Panc1 (cell line): ENCODE measurements around the gene RWDD2A. TPM values are rescaled to one million over a fixed set of nuclear protein-coding genes. Genes with fewer than 3 reads are reported as not detected.
A peak's percentile ranks its signal among the peaks of the same experiment; 100 is the strongest.

Experiments used
- ATAC-seq: fragments of 200-7000 bp; cut with Tn5 transposase; 2 replicates; pipeline ENCODE4 v1.9.1; 2020; ENCODE audit warnings: mild to moderate bottlenecking, moderate library complexity
- BruUV-seq: library from RNA; stranded (reverse); fragments of 400-500 nt; replicated peaks from 2 replicates; lab custom pipeline; 2021; lab: Mats Ljungman, UMichigan
- CTCF ChIA-PET: fragments of 300-600 bp; sonication (Branson Sonifier 250); formaldehyde crosslinking; loops from one replicate; lab custom pipeline; 2022; ENCODE audit warnings: antibody characterized with exemption; lab: Charles Lee
- POLR2A ChIA-PET: fragments of 300-600 bp; sonication (Branson Sonifier 250); formaldehyde crosslinking; loops from one replicate; lab custom pipeline; 2022; ENCODE audit warnings: antibody characterized with exemption; lab: Charles Lee
- DNase-seq: peaks from one replicate; pipeline ENCODE4 v3.0.0-alpha.2; 2010; ENCODE audit warnings: low read depth, low spot score
- H3K27ac ChIP-seq: 2 replicates; pipeline ENCODE4 v1.5.1; 2011; ENCODE audit warnings: mild to moderate bottlenecking, low read length, inconsistent platforms
- H3K27me3 ChIP-seq: fragments of 200-500 bp; sonication (Bioruptor generic); 2 replicates; pipeline ENCODE4 v1.6.0; 2014; ENCODE audit warnings: low read length, inconsistent platforms; ENCODE audit not compliant: control insufficient read depth, insufficient read depth
- H3K36me3 ChIP-seq: fragments of 200-500 bp; sonication (Bioruptor generic); 2 replicates; pipeline ENCODE4 v1.5.1; 2014; ENCODE audit warnings: inconsistent platforms, mild to moderate bottlenecking, low read length, moderate library complexity; ENCODE audit not compliant: control insufficient read depth, insufficient read depth
- H3K4me1 ChIP-seq: 2 replicates; pipeline ENCODE4 v1.5.1; 2011; ENCODE audit warnings: inconsistent platforms, mild to moderate bottlenecking, low read length, moderate library complexity; ENCODE audit not compliant: control insufficient read depth, insufficient read depth
- H3K4me3 ChIP-seq, 2 experiments: 2 replicates each; pipeline ENCODE4 v1.5.1; 2011 to 2012; ENCODE audit warnings: low read depth in 2 of 2, low read length in 2 of 2, mild to moderate bottlenecking in 2 of 2, inconsistent platforms in 1 of 2, moderate library complexity in 1 of 2
- H3K9me3 ChIP-seq: fragments of 200-500 bp; sonication (Bioruptor generic); 2 replicates; pipeline ENCODE4 v1.5.1; 2014; ENCODE audit warnings: low read depth, mild to moderate bottlenecking, inconsistent platforms, low read length, moderate library complexity; ENCODE audit not compliant: control insufficient read depth, insufficient read depth
- POLR2AphosphoS5 ChIP-seq: IDR thresholded peaks from 2 replicates; pipeline ENCODE4 v1.6.1; 2012; ENCODE audit warnings: mild to moderate bottlenecking, low read depth, low read length, moderate library complexity
- REST ChIP-seq, 2 experiments: IDR thresholded peaks; 2 replicates each; pipeline ENCODE4 v1.6.1; 2011 to 2012; ENCODE audit warnings: low read depth in 2 of 2, control low read depth in 1 of 2, low read length in 1 of 2, mild to moderate bottlenecking in 1 of 2, moderate library complexity in 1 of 2; ENCODE audit not compliant: insufficient read depth in 1 of 2
- SIN3A ChIP-seq: IDR thresholded peaks from 2 replicates; pipeline ENCODE4 v1.6.1; 2012; ENCODE audit warnings: low read depth, mild to moderate bottlenecking, low read length, moderate library complexity, borderline replicate concordance; ENCODE audit not compliant: insufficient read depth
- TCF7L2 ChIP-seq: IDR thresholded peaks from 2 replicates; pipeline ENCODE4 v1.6.1; 2011; ENCODE audit warnings: mild to moderate bottlenecking, low read depth, low read length, inconsistent platforms
- in situ Hi-C: cut with HindIII; loops from 2 replicates; pipeline ENCODE4 v1.10.0; 2016; ENCODE audit warnings: low sequenced_read_pairs, low pct_unique_long_range_greater_than_20kb
- intact Hi-C: fragments of 100-400 bp; cut with micrococcal nuclease; formaldehyde crosslinking; loops from one replicate; pipeline ENCODE4 v1.10.0; 2022; ENCODE audit not compliant: unreplicated experiment
- total RNA-seq: library from RNA; stranded (reverse); gene quantifications from one replicate; pipeline ENCODE4 v1.2.1, GENCODE V29; 2021; ENCODE audit not compliant: unreplicated experiment
- TF ChIP-seq, protein P1 (sequence below): fragments of 450-650 bp; IDR thresholded peaks from 2 replicates; pipeline ENCODE4 v1.5.1; 2017; ENCODE audit warnings: mild to moderate bottlenecking

RWDD2A gene
- total RNA-seq, 1 experiment from 2014 or later: 3.4 TPM

GRCh38 chr6:83198486-83199172, 5.5 kb downstream of the RWDD2A start:
- ChIA-PET CTCF (no interaction called here), POLR2A (interaction anchor here (0.7 kb wide), 2 partner anchors 241 to 298 kb away, joined by 3 to 8 read pairs; no protein-coding TSS in a partner anchor)
- Histone ChIP-seq H3K27ac (no peak overlapping the region), H3K9me3 (no peaks in the 10 kb centered on the region), H3K27me3 (no peaks in the 10 kb centered on the region), H3K4me1 (peaks cover 9% of the 10 kb centered on the region; the same call in 1 of the 2 replicates), H3K4me3 (no peak overlapping the region), H3K36me3 (no peaks in the 10 kb centered on the region)
- BruUV-seq: no TSS peak
- ATAC-seq: no peak
- in situ Hi-C loops: no loop called here
- no peak for DNase-seq
- intact Hi-C loops: loop anchor here (5.0 kb wide), 1 partner anchor 131 kb away; the partner anchor contains the start of genes DOP1A and UBE3D
- TF ChIP-seq REST (IDR thresholded peaks at IDR 0.05; ENCODE audit: insufficient read depth in 1 of 2, low read depth in 2 of 2, low read length in 1 of 2) (no peak), SIN3A (no peak), POLR2AphosphoS5 (no peak), TCF7L2 (no peak)
- TF ChIP-seq, protein P1, sequence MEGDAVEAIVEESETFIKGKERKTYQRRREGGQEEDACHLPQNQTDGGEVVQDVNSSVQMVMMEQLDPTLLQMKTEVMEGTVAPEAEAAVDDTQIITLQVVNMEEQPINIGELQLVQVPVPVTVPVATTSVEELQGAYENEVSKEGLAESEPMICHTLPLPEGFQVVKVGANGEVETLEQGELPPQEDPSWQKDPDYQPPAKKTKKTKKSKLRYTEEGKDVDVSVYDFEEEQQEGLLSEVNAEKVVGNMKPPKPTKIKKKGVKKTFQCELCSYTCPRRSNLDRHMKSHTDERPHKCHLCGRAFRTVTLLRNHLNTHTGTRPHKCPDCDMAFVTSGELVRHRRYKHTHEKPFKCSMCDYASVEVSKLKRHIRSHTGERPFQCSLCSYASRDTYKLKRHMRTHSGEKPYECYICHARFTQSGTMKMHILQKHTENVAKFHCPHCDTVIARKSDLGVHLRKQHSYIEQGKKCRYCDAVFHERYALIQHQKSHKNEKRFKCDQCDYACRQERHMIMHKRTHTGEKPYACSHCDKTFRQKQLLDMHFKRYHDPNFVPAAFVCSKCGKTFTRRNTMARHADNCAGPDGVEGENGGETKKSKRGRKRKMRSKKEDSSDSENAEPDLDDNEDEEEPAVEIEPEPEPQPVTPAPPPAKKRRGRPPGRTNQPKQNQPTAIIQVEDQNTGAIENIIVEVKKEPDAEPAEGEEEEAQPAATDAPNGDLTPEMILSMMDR: no peak

DNA sequence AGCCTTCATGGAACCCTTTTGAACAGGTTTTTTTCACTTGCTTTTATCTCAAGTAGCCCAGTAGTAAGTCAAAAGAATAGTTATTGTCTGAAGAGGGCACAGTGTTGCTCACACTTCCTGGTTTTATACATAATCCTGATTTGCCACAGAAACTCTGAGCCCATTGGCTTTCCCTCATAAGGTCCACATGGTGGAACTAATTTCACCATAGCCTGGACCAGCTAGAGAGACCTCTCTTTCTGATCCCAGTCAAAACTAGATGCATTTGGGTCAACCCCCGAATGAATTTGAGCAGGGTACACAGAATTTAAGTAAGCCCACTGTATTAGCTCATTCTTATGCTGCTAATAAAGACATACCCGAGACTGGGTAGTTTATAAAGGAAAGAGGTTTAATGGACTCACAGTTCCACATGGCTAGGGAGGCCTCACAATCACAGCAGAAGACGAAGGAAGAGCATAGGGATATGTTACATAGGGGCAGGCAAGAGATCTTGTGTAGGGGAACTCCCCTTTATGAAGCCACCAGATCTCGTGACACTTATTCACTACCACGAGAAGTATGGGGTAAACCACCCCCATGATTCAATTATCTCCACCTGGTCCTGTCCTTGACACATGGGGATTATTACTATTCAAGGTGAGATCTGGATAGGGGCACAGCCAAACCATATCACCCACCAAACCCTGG, 6.2 kb downstream of the RWDD2A start:
- Histone ChIP-seq H3K9me3 (no peaks in the 10 kb centered on the region), H3K4me3 (no peak overlapping the region), H3K27ac (no peak overlapping the region), H3K36me3 (no peaks in the 10 kb centered on the region), H3K4me1 (peaks cover 6% of the 10 kb centered on the region; the same call in 1 of the 2 replicates), H3K27me3 (no peaks in the 10 kb centered on the region)
- DNase-seq (no peak), ATAC-seq (peak; percentile 31; the same call in 1 of the 2 replicates)
- POLR2A ChIA-PET: no interaction called here
- CTCF ChIA-PET: interaction anchor here (1.0 kb wide), 1 partner anchor 132 kb away, joined by 4 read pairs; the partner anchor contains the start of gene DOP1A
- no peak for TF ChIP-seq SIN3A
- TF ChIP-seq TCF7L2: no peak
- no peak for TF ChIP-seq POLR2AphosphoS5
- TF ChIP-seq, protein P1: no peak
- no peak for TF ChIP-seq REST (IDR thresholded peaks at IDR 0.05; ENCODE audit: insufficient read depth in 1 of 2, low read depth in 2 of 2, low read length in 1 of 2)
- no TSS peak for BruUV-seq
- in situ Hi-C loops (no loop called here), intact Hi-C loops (loop anchor here (5.0 kb wide), 1 partner anchor 132 kb away; the partner anchor contains the start of genes DOP1A and UBE3D)
